Measurements from ENCODE around the gene TP53I11. TPM values are rescaled to one million over a fixed set of nuclear protein-coding genes. Genes with fewer than 3 reads are reported as not detected.

Gene TP53I11
- total RNA-seq, 1 experiment from 2014 or later = 13.5 TPM

- DNase-seq (ENCODE audit: low spot score) = no peak
Measured at GRCh38 chr11:44978961-44979331, 28.3 kb upstream of the TP53I11 start.

- DNase-seq (ENCODE audit: low spot score) = no peak
Measured at GRCh38 chr11:44978274-44978960, 27.7 kb upstream of the TP53I11 start.

- DNase-seq (ENCODE audit: low spot score) = no peak
Measured at GRCh38 chr11:44977493-44977984, 26.9 kb upstream of the TP53I11 start.

- no peak for DNase-seq (ENCODE audit: low spot score)
Measured at GRCh38 chr11:44976576-44976975, 25.9 kb upstream of the TP53I11 start.

- no peak for DNase-seq (ENCODE audit: low spot score)
Measured at GRCh38 chr11:44974402-44975000, 23.8 kb upstream of the TP53I11 start.

- no peak for DNase-seq (ENCODE audit: low spot score)
Measured at GRCh38 chr11:44973632-44974401, 23.1 kb upstream of the TP53I11 start.

- DNase-seq (ENCODE audit: low spot score) = no peak
Measured at GRCh38 chr11:44972746-44973435, 22.2 kb upstream of the TP53I11 start.

- DNase-seq (ENCODE audit: low spot score) = no peak
Measured at GRCh38 chr11:44971185-44971584, 20.5 kb upstream of the TP53I11 start.

GRCh38 chr11:44970293-44970692 lies 19.6 kb upstream of the TP53I11 start:
- DNase-seq (ENCODE audit: low spot score) = no peak

- no peak for DNase-seq (ENCODE audit: low spot score)
Measured at GRCh38 chr11:44969651-44970252, 19.1 kb upstream of the TP53I11 start.

- DNase-seq (ENCODE audit: low spot score) = no peak
Measured at GRCh38 chr11:44968510-44968909, 17.8 kb upstream of the TP53I11 start.

GRCh38 chr11:44967930-44968496 lies 17.3 kb upstream of the TP53I11 start:
- no peak for DNase-seq (ENCODE audit: low spot score)

- DNase-seq (ENCODE audit: low spot score) = no peak
Measured at GRCh38 chr11:44966694-44967093, 16.0 kb upstream of the TP53I11 start.

GRCh38 chr11:44964526-44965209 lies 14.0 kb upstream of the TP53I11 start:
- no peak for DNase-seq (ENCODE audit: low spot score)

- DNase-seq (ENCODE audit: low spot score) = no peak
Measured at GRCh38 chr11:44963948-44964347, 13.3 kb upstream of the TP53I11 start.

GRCh38 chr11:44963136-44963535 lies 12.5 kb upstream of the TP53I11 start:
- DNase-seq (ENCODE audit: low spot score) = no peak

- DNase-seq (ENCODE audit: low spot score) = no peak
Measured at GRCh38 chr11:44962464-44962863, 11.8 kb upstream of the TP53I11 start.

- no peak for DNase-seq (ENCODE audit: low spot score)
Measured at GRCh38 chr11:44960200-44960845, 9.6 kb upstream of the TP53I11 start.

- DNase-seq (ENCODE audit: low spot score) = no peak
Measured at GRCh38 chr11:44959064-44959463, 8.4 kb upstream of the TP53I11 start.
